ENCODE measurements around the gene PDK4. TPM values are rescaled to one million over a fixed set of nuclear protein-coding genes. Genes with fewer than 3 reads are reported as not detected.

PDK4 gene
- total RNA-seq, 1 experiment from 2014 or later = not detected

GRCh38 chr7:95609277-95609971, 13.1 kb upstream of the PDK4 start:
- Histone ChIP-seq H3K27me3 (replicated peaks; ENCODE audit: insufficient read depth, low read depth, low read length, poor library complexity) (no peaks in the 10 kb centered on the region), H3K27ac (ENCODE audit: low read depth, low read length, poor library complexity, severe bottlenecking) (no peak overlapping the region), H3K36me3 (ENCODE audit: insufficient read depth, low read length, poor library complexity, severe bottlenecking) (no peaks in the 10 kb centered on the region), H3K4me1 (ENCODE audit: insufficient read depth, low read length, poor library complexity, severe bottlenecking) (no peaks in the 10 kb centered on the region), H3K9me3 (ENCODE audit: low read depth, low read length, poor library complexity, severe bottlenecking) (peaks cover under 1% of the 10 kb centered on the region), H3K4me3 (ENCODE audit: low read depth, low read length, poor library complexity, severe bottlenecking) (no peak overlapping the region)
- DNase-seq (ENCODE audit: low spot score) = no peak
- intact Hi-C loops (cut with micrococcal nuclease; ENCODE audit: unreplicated experiment) = no loop called here
- ChIA-PET POLR2A (ENCODE audit: low non-redundant PET) (no interaction called here), CTCF (no interaction called here)
- no peak for TF ChIP-seq CTCF (conservative IDR thresholded peaks at IDR 0.05; ENCODE audit: low read depth, low read length)
- TF ChIP-seq EZH2 (IDR thresholded peaks at IDR 0.05; ENCODE audit: borderline replicate concordance, low read depth, low read length, poor library complexity, severe bottlenecking) = no peak
- no TSS peak for BruUV-seq (replicated peaks)

DNA sequence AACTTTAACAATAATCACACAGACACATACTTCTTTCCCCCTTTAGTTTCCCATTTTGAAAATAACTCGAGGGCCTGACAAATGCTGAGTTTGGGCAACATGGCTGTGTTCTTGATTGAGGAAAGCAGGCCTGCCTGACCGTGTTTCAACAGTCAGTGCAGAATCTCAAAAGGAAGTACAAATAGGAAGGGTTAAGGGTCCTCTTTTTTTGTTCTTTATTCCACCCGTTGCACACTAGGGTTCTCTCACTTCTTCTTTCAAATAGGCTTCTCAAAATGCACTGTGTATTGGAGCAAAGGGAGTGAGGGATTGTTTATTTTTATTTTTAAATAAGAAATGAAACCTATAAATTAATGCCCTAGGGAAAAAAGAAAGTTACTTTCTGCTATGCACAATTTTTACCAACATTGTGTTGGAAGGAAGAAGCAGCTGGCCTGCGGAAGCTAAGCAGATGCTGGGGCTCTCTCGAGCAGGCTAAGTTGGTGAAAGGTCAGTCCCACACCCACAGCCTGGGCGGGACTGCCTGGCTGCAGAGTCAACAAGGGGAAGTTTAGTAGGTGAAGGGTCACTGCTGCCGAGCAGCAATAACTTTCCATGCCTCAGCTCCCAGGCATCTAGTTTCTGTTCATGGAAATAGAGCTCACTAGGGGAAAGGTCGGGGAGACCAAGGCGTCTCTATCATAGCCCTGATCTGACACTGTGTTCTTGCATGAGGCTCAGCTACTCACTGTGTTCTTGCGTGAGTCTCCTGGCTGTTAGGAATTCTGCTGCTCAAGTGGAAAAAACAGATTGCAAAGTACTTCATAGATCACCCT, 12.2 kb upstream of the PDK4 start:
- Histone ChIP-seq H3K9me3 (ENCODE audit: low read depth, low read length, poor library complexity, severe bottlenecking) (no peaks in the 10 kb centered on the region), H3K36me3 (ENCODE audit: insufficient read depth, low read length, poor library complexity, severe bottlenecking) (no peaks in the 10 kb centered on the region), H3K27me3 (replicated peaks; ENCODE audit: insufficient read depth, low read depth, low read length, poor library complexity) (no peaks in the 10 kb centered on the region), H3K4me3 (ENCODE audit: low read depth, low read length, poor library complexity, severe bottlenecking) (no peak overlapping the region), H3K4me1 (ENCODE audit: insufficient read depth, low read length, poor library complexity, severe bottlenecking) (no peaks in the 10 kb centered on the region), H3K27ac (ENCODE audit: low read depth, low read length, poor library complexity, severe bottlenecking) (no peak overlapping the region)
- POLR2A ChIA-PET (ENCODE audit: low non-redundant PET) = no interaction called here
- CTCF ChIA-PET = no interaction called here
- intact Hi-C loops (cut with micrococcal nuclease; ENCODE audit: unreplicated experiment) = no loop called here
- TF ChIP-seq EZH2 (IDR thresholded peaks at IDR 0.05; ENCODE audit: borderline replicate concordance, low read depth, low read length, poor library complexity, severe bottlenecking) = no peak
- no peak for TF ChIP-seq CTCF (conservative IDR thresholded peaks at IDR 0.05; ENCODE audit: low read depth, low read length)
- DNase-seq (ENCODE audit: low spot score) = no peak
- BruUV-seq (replicated peaks) = no TSS peak

DNA sequence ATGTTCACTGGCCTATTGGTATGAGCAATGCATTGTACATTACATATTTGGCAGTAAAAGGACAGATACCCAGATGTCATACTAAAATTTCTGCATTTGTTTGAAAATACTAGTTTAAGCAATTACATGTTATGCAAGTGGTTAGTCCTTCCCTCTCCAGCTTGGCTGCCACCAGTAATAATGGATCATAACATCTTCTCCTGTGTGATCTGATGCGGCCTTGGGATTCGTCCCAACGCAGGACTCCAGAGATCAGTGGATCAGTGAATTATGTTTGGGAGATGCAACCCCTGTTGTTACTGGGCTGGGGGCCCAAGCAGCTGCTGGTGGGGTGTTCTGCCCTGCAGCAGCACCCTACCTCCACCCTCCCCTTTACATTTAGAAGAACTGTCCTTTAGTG, 11.2 kb upstream of the PDK4 start:
- no peaks in the 10 kb centered on the region for H3K9me3 ChIP-seq (ENCODE audit: low read depth, low read length, poor library complexity, severe bottlenecking)
- no TSS peak for BruUV-seq (replicated peaks)
- DNase-seq (ENCODE audit: low spot score) = no peak
- no peaks in the 10 kb centered on the region for H3K4me1 ChIP-seq (ENCODE audit: insufficient read depth, low read length, poor library complexity, severe bottlenecking)
- ChIA-PET POLR2A (ENCODE audit: low non-redundant PET) (no interaction called here), CTCF (no interaction called here)
- TF ChIP-seq EZH2 (IDR thresholded peaks at IDR 0.05; ENCODE audit: borderline replicate concordance, low read depth, low read length, poor library complexity, severe bottlenecking) (no peak), CTCF (conservative IDR thresholded peaks at IDR 0.05; ENCODE audit: low read depth, low read length) (no peak)
- intact Hi-C loops (cut with micrococcal nuclease; ENCODE audit: unreplicated experiment) = no loop called here
- H3K4me3 ChIP-seq (ENCODE audit: low read depth, low read length, poor library complexity, severe bottlenecking) = no peak overlapping the region
- H3K36me3 ChIP-seq (ENCODE audit: insufficient read depth, low read length, poor library complexity, severe bottlenecking) = no peaks in the 10 kb centered on the region
- no peak overlapping the region for H3K27ac ChIP-seq (ENCODE audit: low read depth, low read length, poor library complexity, severe bottlenecking)
- no peaks in the 10 kb centered on the region for H3K27me3 ChIP-seq (replicated peaks; ENCODE audit: insufficient read depth, low read depth, low read length, poor library complexity)

Data from A673 (cell line).